Liver (tissue), 9 donors: ENCODE results near the gene PPIA. TPM values are rescaled to one million over a fixed set of nuclear protein-coding genes. Genes with fewer than 3 reads are reported as not detected.
"Not testable (repeated sequence)": the region's sequence is repeated elsewhere in the genome, so short reads cannot be mapped to it uniquely, and the experiment has no call there.

Experiments used
- DNase-seq: peaks from one replicate; pipeline ENCODE4 v3.0.0-alpha.2; 2017; ENCODE audit warnings: low spot score
- H3K27ac ChIP-seq, 2 donors: one replicate each; pipeline ENCODE4 v1.7.0; 2013; ENCODE audit warnings: inconsistent platforms in 2 of 2, low read length in 2 of 2, control low read depth in 1 of 2, low read depth in 1 of 2, mild to moderate bottlenecking in 1 of 2
- H3K27me3 ChIP-seq, 4 donors: one replicate each; pipeline versions ENCODE4 v1.6.1 to v1.7.0; 2013; ENCODE audit warnings: low read length in 3 of 4, inconsistent platforms in 1 of 4, mild to moderate bottlenecking in 1 of 4, moderate library complexity in 1 of 4; ENCODE audit not compliant: control insufficient read depth in 4 of 4, insufficient read depth in 4 of 4
- H3K36me3 ChIP-seq, 4 donors: one replicate each; pipeline versions ENCODE4 v1.6.1 to v1.7.0; 2013; ENCODE audit warnings: low read length in 3 of 4, mild to moderate bottlenecking in 3 of 4, low read depth in 1 of 4, moderate library complexity in 1 of 4; ENCODE audit not compliant: control insufficient read depth in 4 of 4, insufficient read depth in 3 of 4
- H3K4me1 ChIP-seq, 4 donors: one replicate each; pipeline versions ENCODE4 v1.6.1 to v1.7.0; 2013; ENCODE audit warnings: low read length in 3 of 4, mild to moderate bottlenecking in 3 of 4, moderate library complexity in 1 of 4; ENCODE audit not compliant: control insufficient read depth in 4 of 4, insufficient read depth in 4 of 4
- H3K4me3 ChIP-seq, 3 donors: one replicate each; pipeline versions ENCODE4 v1.6.1 to v1.7.0; 2013; ENCODE audit warnings: low read length in 3 of 3, control low read depth in 1 of 3, low read depth in 1 of 3, mild to moderate bottlenecking in 1 of 3
- H3K9ac ChIP-seq, 2 donors: one replicate each; pipeline ENCODE4 v1.7.0; 2013; ENCODE audit warnings: low read length in 2 of 2, mild to moderate bottlenecking in 2 of 2, moderate library complexity in 2 of 2, control low read depth in 1 of 2, low read depth in 1 of 2
- H3K9me3 ChIP-seq, 4 donors: one replicate each; pipeline versions ENCODE4 v1.6.1 to v1.7.0; 2013; ENCODE audit warnings: low read length in 3 of 4; ENCODE audit not compliant: control insufficient read depth in 4 of 4
- EGR1 ChIP-seq, 2 donors: IDR thresholded peaks; 2 replicates each; pipeline ENCODE4 v1.6.1; 2016 to 2018; ENCODE audit warnings: antibody characterized with exemption in 2 of 2, low read depth in 2 of 2
- FOXA1 ChIP-seq: IDR thresholded peaks from 2 replicates; pipeline ENCODE4 v1.6.1; 2016; ENCODE audit warnings: antibody characterized with exemption
- HNF4A ChIP-seq, 2 donors: conservative IDR thresholded peaks; 2 replicates each; pipeline ENCODE4 v1.6.1; 2016; ENCODE audit warnings: antibody characterized with exemption in 2 of 2, mild to moderate bottlenecking in 2 of 2
- JUND ChIP-seq, 2 donors: IDR thresholded peaks; 2 replicates each; pipeline ENCODE4 v1.6.1; 2016; ENCODE audit warnings: antibody characterized with exemption in 2 of 2
- RAD21 ChIP-seq, 2 donors: IDR thresholded peaks; 2 replicates each; pipeline ENCODE4 v1.6.1; 2016; ENCODE audit warnings: antibody characterized with exemption in 2 of 2, mild to moderate bottlenecking in 2 of 2
- REST ChIP-seq: IDR thresholded peaks from 2 replicates; pipeline ENCODE4 v1.6.1; 2016; ENCODE audit warnings: antibody characterized with exemption, mild to moderate bottlenecking
- SP1 ChIP-seq: IDR thresholded peaks from 2 replicates; pipeline ENCODE4 v1.6.1; 2018; ENCODE audit warnings: antibody characterized with exemption, mild to moderate bottlenecking
- TAF1 ChIP-seq: conservative IDR thresholded peaks from 2 replicates; pipeline ENCODE4 v1.6.1; 2016; ENCODE audit warnings: antibody characterized with exemption, mild to moderate bottlenecking
- WGBS: extraction: QIAGEN DNeasy Blood & Tissue Kit; methylation state at CpG from one replicate; pipeline ENCODE4 v1.1.7; 2013; 5-methylcytosine and 5-hydroxymethylcytosine counted together
- polyA plus RNA-seq, 2 donors: library from polyadenylated mRNA; stranded (reverse) in 1 of 2; unstranded in 1 of 2; fragments of 200-250 nt in 1 of 2; fragments of >200 nt in 1 of 2; fragmentation: Nextera tagmentation in 1 of 2; extraction: Ambion mirVana in 1 of 2; gene quantifications; one replicate each; pipeline versions ENCODE4 v1.2.1 to v1.2.3, GENCODE V29; 2013 to 2015
- total RNA-seq, 2 donors: library from RNA; depleted of rRNA; stranded (reverse); fragments of >200 nt; gene quantifications; one replicate each; pipeline ENCODE4 v1.2.3, GENCODE V29; 2014
- TF ChIP-seq, protein P1 (sequence below): IDR thresholded peaks from 2 replicates; pipeline ENCODE4 v1.6.1; 2016; ENCODE audit warnings: antibody characterized with exemption
- TF ChIP-seq, protein P2 (sequence below): fragments of 150-350 bp; IDR thresholded peaks from 2 replicates; pipeline ENCODE4 v1.5.1; 2017; ENCODE audit warnings: improper control_type of control experiment, low read depth, low read length; ENCODE audit not compliant: missing input control
- donor health status: healthy.
- donor health status: healthy.
- donor health status: healthy.
- donor health status: healthy.
- donor health status: healthy.

Gene PPIA
- total and polyA plus RNA-seq, 4 donors = 834 to 1,873 (median 1,399) TPM

GRCh38 chr7:44838751-44839150 lies 42.3 kb downstream of the PPIA start:
- peaks cover 1 to 27% (median 13%) of the 10 kb centered on the region in 4 donors for H3K36me3 ChIP-seq
- H3K4me3 ChIP-seq = no peak overlapping the region
- TF ChIP-seq FOXA1 = no peak
- TF ChIP-seq, protein P1, sequence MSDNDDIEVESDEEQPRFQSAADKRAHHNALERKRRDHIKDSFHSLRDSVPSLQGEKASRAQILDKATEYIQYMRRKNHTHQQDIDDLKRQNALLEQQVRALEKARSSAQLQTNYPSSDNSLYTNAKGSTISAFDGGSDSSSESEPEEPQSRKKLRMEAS = no peak
- H3K27ac ChIP-seq = no peak overlapping the region
- WGBS = 90% methylated on average over 2 of the region's 2 CpGs
- H3K4me1 ChIP-seq = no peaks in the 10 kb centered on the region
- no peak overlapping the region for H3K9ac ChIP-seq
- no peaks in the 10 kb centered on the region for H3K9me3 ChIP-seq
- H3K27me3 ChIP-seq = no peaks in the 10 kb centered on the region
- no peak for DNase-seq

DNA sequence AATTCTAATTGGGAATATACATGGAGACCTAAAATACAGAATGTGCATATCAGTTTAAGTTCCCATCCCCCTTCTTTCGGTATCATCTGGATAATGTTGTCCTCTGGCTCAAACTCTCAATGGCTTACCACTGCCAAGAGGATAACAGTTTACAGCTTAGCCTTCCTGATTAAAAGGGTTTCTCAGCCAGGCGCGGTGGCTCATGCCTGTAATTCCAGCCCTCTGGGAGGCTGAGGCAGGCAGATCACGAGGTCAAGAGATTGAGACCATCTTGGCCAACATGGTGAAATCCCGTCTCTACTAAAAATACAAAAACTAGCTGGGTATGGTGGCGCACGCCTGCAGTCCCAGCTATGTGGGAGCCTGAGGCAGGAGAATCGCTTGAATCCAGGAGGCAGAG lies 46.2 kb downstream of the PPIA start:
- H3K4me1 ChIP-seq = peaks cover 1 to 12% (median 8%) of the 10 kb centered on the region in 4 donors

DNA sequence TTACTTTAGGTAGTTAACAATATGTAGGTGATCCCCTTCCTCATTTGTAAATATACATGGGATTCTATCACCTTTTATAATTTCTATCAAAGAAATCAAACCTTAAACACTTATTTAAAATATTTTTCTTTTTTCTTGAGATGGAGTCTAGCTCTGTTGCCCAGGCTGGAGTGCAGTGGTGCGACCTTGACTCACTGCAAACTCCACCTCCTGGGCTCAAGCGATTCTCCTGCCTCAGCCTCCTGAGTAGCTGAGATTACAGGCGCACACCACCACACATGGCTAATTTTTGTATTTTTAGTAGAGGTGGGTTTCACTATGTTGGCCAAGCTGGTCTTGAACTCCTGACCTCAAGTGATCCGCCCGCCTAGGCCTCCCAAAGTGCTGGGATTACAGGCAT lies 47.0 kb downstream of the PPIA start:
- H3K4me1 ChIP-seq = peaks cover 1 to 12% (median 8%) of the 10 kb centered on the region in 4 donors
- WGBS = 98% methylated on average over 5 of the region's 5 CpGs
- not testable (repeated sequence) for H3K27me3 ChIP-seq, H3K9ac ChIP-seq, DNase-seq, H3K4me3 ChIP-seq, H3K27ac ChIP-seq, H3K9me3 ChIP-seq
- H3K36me3 ChIP-seq = peaks cover 0 to 20% (median 5%) of the 10 kb centered on the region in 4 donors

More for the DNA sequence above, 46.2 kb downstream of the PPIA start:
- not testable (repeated sequence) for H3K4me3 ChIP-seq, H3K27me3 ChIP-seq, H3K27ac ChIP-seq, H3K9ac ChIP-seq, H3K9me3 ChIP-seq, DNase-seq
- peaks cover 0 to 21% (median 6%) of the 10 kb centered on the region in 4 donors for H3K36me3 ChIP-seq
- whole genome bisulfite sequencing = 87% methylated on average over 8 of the region's 8 CpGs

DNA sequence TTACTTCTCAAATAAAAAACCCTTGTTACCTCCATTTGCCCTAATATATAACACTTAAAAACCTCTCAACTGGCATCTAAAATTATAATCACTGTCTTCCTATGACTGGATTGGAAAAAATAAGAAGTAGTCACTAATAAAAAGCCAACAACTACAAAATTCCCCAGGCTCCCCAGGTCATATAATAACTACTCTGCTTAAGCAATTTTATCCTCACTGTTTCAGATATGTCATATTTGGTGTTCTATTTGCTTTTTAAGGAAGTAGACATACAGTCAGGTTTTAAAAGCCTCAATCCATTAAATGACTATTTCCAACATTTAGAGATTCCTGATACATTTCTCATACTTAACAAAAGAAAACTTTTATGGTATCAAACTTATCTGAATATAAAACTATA lies 49.0 kb downstream of the PPIA start:
- H3K27ac ChIP-seq = no peak overlapping the region
- no peaks in the 10 kb centered on the region for H3K9me3 ChIP-seq
- no peak overlapping the region for H3K9ac ChIP-seq
- peaks cover 0 to 7% (median 0%) of the 10 kb centered on the region in 4 donors for H3K36me3 ChIP-seq
- H3K4me3 ChIP-seq = no peak overlapping the region
- DNase-seq = no peak
- TF ChIP-seq REST (no peak), TAF1 (no peak), JUND (IDR thresholded peaks at IDR 0.05) (no peak), RAD21 (IDR thresholded peaks at IDR 0.05) (no peak), EGR1 (IDR thresholded peaks at IDR 0.05; ENCODE audit: low read depth in 2 of 2) (no peak), HNF4A (conservative IDR thresholded peaks at IDR 0.05) (no peak), SP1 (no peak)
- TF ChIP-seq, protein P2, sequence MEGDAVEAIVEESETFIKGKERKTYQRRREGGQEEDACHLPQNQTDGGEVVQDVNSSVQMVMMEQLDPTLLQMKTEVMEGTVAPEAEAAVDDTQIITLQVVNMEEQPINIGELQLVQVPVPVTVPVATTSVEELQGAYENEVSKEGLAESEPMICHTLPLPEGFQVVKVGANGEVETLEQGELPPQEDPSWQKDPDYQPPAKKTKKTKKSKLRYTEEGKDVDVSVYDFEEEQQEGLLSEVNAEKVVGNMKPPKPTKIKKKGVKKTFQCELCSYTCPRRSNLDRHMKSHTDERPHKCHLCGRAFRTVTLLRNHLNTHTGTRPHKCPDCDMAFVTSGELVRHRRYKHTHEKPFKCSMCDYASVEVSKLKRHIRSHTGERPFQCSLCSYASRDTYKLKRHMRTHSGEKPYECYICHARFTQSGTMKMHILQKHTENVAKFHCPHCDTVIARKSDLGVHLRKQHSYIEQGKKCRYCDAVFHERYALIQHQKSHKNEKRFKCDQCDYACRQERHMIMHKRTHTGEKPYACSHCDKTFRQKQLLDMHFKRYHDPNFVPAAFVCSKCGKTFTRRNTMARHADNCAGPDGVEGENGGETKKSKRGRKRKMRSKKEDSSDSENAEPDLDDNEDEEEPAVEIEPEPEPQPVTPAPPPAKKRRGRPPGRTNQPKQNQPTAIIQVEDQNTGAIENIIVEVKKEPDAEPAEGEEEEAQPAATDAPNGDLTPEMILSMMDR = no peak
- TF ChIP-seq, protein P1 = no peak
- peaks cover 1 to 17% (median 8%) of the 10 kb centered on the region in 4 donors for H3K4me1 ChIP-seq
- no peaks in the 10 kb centered on the region for H3K27me3 ChIP-seq

- Histone ChIP-seq H3K4me3 (peak overlapping the region in 2 of 3 donors; percentile 78 to 94), H3K4me1 (peaks cover 1 to 17% (median 8%) of the 10 kb centered on the region in 4 donors), H3K9ac (peak overlapping the region; percentile 74 to 89), H3K27ac (peak overlapping the region in 1 of 2 donors; percentile 97)
- H3K9me3 ChIP-seq, H3K27me3 ChIP-seq, DNase-seq, H3K36me3 ChIP-seq: not testable (repeated sequence)
- WGBS = 53% methylated on average over 11 of the region's 11 CpGs
Observed at GRCh38 chr7:44846390-44846789, 49.9 kb downstream of the PPIA start.
